NCI-H82 treated with DMSO at 0.1 percent for 48 hours (cell line): Measurements from ENCODE around the gene MCM6.

Experiments used
- DNase-seq: peaks from one replicate; lab custom pipeline; 2025; ENCODE audit not compliant: unreplicated experiment; lab: John Stamatoyannopoulos, UW

MCM6 gene

DNA sequence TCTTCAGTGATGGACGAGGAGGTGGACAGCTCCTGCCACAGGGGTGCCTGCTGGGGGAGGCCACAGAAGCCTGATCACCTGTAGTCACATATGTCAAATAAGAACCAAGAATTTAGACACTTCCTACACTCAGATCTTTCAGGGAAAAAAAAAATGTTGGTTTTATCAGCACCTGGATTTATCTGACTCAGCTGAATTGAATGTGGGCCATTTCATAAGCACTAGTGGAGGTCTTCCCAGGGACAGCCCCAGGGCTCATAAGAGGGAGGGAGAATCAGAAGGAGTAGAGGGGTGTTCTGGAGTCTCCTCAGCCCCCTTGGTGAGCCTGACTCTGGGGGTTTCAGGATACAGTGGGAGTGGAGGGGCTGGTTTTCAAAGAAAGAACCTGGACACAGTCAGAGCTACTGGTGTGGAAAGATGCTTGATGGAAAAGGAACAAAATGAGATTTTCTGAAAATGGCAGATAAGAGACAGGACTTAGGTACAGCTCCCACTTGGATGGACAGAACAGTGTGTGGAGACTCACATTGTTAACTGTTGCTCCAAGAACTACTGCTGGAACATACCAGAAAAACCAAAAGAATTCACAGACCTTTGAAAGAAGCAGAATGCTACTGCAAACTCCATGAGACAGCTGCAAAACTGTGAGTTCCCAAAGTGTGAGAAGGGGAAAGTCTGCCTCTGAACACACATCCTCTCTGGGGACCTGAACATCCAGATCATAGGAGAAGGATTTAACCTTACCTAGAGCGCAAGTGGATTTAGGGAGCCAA is 84.6 kb downstream of the MCM6 start:
- DNase-seq: no peak

DNA sequence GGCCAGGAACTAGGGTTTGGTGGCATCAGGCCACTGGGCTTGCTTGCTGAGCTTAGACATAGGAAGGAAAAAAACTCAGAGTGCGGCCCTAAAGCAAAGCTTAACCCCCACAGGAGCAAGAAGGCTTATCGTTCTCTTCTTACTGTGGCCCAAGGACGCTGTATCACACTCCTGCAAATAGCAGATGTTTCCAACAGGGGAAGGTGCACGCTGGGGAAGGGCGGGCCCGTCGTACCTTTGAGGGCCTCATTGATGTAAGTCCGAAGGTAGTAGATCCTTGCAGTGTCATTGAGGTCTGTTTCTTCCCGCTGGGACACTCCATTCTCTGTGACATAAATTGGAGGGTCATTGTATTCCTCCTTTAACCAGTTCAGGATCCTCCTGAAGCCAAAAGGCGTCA is 85.8 kb downstream of the MCM6 start:
- no peak for DNase-seq
